ENCODE data around the gene CPNE8.

Gene CPNE8

GRCh38 chr12:38721611-38722252 is 183.7 kb downstream of the CPNE8 start:
- DNase-seq (ENCODE audit: low spot score): no peak

- DNase-seq (ENCODE audit: low spot score): no peak
Measured at GRCh38 chr12:38720661-38721060, 184.7 kb downstream of the CPNE8 start.

GRCh38 chr12:38713294-38713693 is 192.1 kb downstream of the CPNE8 start:
- no peak for DNase-seq (ENCODE audit: low spot score)

GRCh38 chr12:38711054-38711453 is 194.3 kb downstream of the CPNE8 start:
- DNase-seq (ENCODE audit: low spot score): no peak

GRCh38 chr12:38708466-38708865 is 196.9 kb downstream of the CPNE8 start:
- DNase-seq (ENCODE audit: low spot score): no peak

- DNase-seq (ENCODE audit: low spot score): no peak
Measured at GRCh38 chr12:38707648-38708047, 197.7 kb downstream of the CPNE8 start.

- DNase-seq (ENCODE audit: low spot score): no peak
Measured at GRCh38 chr12:38697289-38697688, 208.1 kb downstream of the CPNE8 start.

GRCh38 chr12:38695057-38695456 is 210.3 kb downstream of the CPNE8 start:
- DNase-seq (ENCODE audit: low spot score): no peak

GRCh38 chr12:38691164-38691563 is 214.2 kb downstream of the CPNE8 start:
- DNase-seq (ENCODE audit: low spot score): no peak

GRCh38 chr12:38690646-38691045 is 214.7 kb downstream of the CPNE8 start:
- DNase-seq (ENCODE audit: low spot score): no peak

GRCh38 chr12:38689704-38690103 is 215.7 kb downstream of the CPNE8 start:
- DNase-seq (ENCODE audit: low spot score): no peak

- DNase-seq (ENCODE audit: low spot score): no peak
Measured at GRCh38 chr12:38689195-38689594, 216.2 kb downstream of the CPNE8 start.

- DNase-seq (ENCODE audit: low spot score): no peak
Measured at GRCh38 chr12:38682521-38682920, 222.9 kb downstream of the CPNE8 start.

- no peak for DNase-seq (ENCODE audit: low spot score)
Measured at GRCh38 chr12:38669530-38669929, 235.9 kb downstream of the CPNE8 start.

GRCh38 chr12:38669081-38669480 is 236.3 kb downstream of the CPNE8 start:
- no peak for DNase-seq (ENCODE audit: low spot score)

- DNase-seq (ENCODE audit: low spot score): no peak
Measured at GRCh38 chr12:38666425-38666824, 239.0 kb downstream of the CPNE8 start.

- DNase-seq (ENCODE audit: low spot score): no peak
Measured at GRCh38 chr12:38664661-38665269, 240.6 kb downstream of the CPNE8 start.

- DNase-seq (ENCODE audit: low spot score): no peak
Measured at GRCh38 chr12:38662829-38663228, 242.6 kb downstream of the CPNE8 start.

GRCh38 chr12:38653650-38654049 is 251.7 kb downstream of the CPNE8 start:
- DNase-seq (ENCODE audit: low spot score): no peak

- no peak for DNase-seq (ENCODE audit: low spot score)
Measured at GRCh38 chr12:38648813-38649212, 256.6 kb downstream of the CPNE8 start.

- no peak for DNase-seq (ENCODE audit: low spot score)
Measured at GRCh38 chr12:38646146-38646545, 259.2 kb downstream of the CPNE8 start.

- no peak for DNase-seq (ENCODE audit: low spot score)
Measured at GRCh38 chr12:38639625-38640024, 265.8 kb downstream of the CPNE8 start.

GRCh38 chr12:38638401-38638800 is 267.0 kb downstream of the CPNE8 start:
- no peak for DNase-seq (ENCODE audit: low spot score)

- DNase-seq (ENCODE audit: low spot score): no peak
Measured at GRCh38 chr12:38633511-38633910, 271.9 kb downstream of the CPNE8 start.

Data from germinal center (tissue), 1 donor.